ENCODE measurements around the gene ORM1.

- TF ChIP-seq CTCF (IDR thresholded peaks at IDR 0.05) (no peak), POLR2AphosphoS5 (IDR thresholded peaks at IDR 0.05) (no peak), POLR2A (IDR thresholded peaks at IDR 0.05) (no peak)
These were observed 33.8 kb upstream of the ORM1 start for GRCh38 chr9:114289106-114289505.
